GM13977 (cell line): ENCODE results near the gene STKLD1.

ENCODE experiments used
- DNase-seq: peaks from one replicate; pipeline ENCODE4 v3.0.0; 2012; ENCODE audit warnings: low spot score
- in situ Hi-C: fragments of 300-500 bp; cut with MboI; formaldehyde crosslinking; loops from one replicate; pipeline ENCODE4 v1.12.0; 2022; ENCODE audit warnings: low sequenced_read_pairs, low pct_unique_long_range_greater_than_20kb, mixed read lengths, inconsistent platforms; ENCODE audit not compliant: unreplicated experiment
- TF ChIP-seq, protein P1 (sequence below): IDR thresholded peaks from 2 replicates; pipeline ENCODE4 v1.5.1; 2012; ENCODE audit warnings: mild to moderate bottlenecking, control low read depth; ENCODE audit not compliant: insufficient read depth; ENCODE audit errors: extremely low read depth, missing control alignments

Gene STKLD1

DNA sequence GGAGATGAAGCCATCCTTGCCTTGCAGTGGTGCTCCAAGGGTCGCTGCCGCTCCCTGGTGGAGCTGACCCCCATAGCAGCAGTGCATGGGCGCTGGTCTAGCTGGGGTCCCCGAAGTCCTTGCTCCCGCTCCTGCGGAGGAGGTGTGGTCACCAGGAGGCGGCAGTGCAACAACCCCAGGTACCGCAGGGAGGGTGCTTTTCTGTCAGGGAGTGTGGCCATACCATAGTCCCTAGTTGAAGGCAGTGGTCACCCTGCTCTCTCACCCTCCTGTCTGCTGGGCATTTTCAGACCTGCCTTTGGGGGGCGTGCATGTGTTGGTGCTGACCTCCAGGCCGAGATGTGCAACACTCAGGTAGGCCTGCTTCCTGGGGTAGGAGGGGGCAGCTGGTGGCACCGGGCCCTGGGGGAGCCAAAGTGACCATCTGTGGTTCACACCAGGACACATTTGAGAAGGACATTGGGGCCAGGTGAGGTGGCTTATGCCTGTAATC lies 57.2 kb downstream of the STKLD1 start:
- TF ChIP-seq, protein P1, sequence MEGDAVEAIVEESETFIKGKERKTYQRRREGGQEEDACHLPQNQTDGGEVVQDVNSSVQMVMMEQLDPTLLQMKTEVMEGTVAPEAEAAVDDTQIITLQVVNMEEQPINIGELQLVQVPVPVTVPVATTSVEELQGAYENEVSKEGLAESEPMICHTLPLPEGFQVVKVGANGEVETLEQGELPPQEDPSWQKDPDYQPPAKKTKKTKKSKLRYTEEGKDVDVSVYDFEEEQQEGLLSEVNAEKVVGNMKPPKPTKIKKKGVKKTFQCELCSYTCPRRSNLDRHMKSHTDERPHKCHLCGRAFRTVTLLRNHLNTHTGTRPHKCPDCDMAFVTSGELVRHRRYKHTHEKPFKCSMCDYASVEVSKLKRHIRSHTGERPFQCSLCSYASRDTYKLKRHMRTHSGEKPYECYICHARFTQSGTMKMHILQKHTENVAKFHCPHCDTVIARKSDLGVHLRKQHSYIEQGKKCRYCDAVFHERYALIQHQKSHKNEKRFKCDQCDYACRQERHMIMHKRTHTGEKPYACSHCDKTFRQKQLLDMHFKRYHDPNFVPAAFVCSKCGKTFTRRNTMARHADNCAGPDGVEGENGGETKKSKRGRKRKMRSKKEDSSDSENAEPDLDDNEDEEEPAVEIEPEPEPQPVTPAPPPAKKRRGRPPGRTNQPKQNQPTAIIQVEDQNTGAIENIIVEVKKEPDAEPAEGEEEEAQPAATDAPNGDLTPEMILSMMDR, result peak; percentile 21
- in situ Hi-C loops, result no loop called here
- no peak for DNase-seq

DNA sequence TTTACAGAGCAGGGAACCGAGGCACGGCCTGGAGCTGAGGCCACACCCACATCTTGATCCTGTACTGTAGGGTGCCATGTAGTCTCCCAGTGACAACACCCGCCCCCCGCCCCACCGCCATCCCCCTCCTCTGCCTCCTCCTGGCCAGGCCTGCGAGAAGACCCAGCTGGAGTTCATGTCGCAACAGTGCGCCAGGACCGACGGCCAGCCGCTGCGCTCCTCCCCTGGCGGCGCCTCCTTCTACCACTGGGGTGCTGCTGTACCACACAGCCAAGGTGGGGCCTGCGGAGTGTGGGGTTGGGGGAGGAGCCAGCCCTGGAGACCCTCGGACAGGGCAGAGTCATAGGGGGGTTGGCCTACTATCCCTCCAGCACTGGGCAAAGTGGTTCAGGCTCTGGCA lies 60.5 kb downstream of the STKLD1 start:
- DNase-seq, result no peak
- TF ChIP-seq, protein P1, result no peak
- in situ Hi-C loops, result no loop called here

DNA sequence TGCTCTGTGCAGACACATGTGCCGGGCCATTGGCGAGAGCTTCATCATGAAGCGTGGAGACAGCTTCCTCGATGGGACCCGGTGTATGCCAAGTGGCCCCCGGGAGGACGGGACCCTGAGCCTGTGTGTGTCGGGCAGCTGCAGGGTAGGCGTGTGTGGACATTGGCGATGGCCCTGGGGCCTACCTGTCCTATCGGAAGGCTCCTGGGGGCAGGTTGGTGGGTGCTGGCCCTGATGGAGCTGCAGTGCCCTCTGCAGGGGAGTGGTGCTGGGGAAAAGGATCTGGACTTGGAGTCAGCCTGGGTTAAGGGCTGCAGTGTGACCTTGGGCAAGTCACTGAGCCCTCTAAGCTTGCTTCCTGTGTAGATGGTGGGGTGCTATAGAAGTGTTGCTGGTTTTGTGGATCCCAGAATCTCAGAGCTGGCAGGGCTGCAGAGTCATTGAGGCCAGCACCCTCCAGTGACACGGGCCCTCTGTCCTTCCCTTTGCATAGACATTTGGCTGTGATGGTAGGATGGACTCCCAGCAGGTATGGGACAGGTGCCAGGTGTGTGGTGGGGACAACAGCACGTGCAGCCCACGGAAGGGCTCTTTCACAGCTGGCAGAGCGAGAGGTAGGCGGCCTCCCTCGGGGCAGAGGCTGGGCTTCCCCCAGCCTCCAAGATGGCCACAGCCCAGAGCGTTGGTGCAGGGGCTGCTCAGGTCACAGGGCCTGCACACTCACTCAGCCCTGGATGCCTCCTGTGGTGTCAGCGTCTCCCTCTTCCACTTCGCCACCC lies 61.8 kb downstream of the STKLD1 start:
- in situ Hi-C loops, result no loop called here
- peak; percentile 78 for DNase-seq
- TF ChIP-seq, protein P1, result peak; percentile 66

DNA sequence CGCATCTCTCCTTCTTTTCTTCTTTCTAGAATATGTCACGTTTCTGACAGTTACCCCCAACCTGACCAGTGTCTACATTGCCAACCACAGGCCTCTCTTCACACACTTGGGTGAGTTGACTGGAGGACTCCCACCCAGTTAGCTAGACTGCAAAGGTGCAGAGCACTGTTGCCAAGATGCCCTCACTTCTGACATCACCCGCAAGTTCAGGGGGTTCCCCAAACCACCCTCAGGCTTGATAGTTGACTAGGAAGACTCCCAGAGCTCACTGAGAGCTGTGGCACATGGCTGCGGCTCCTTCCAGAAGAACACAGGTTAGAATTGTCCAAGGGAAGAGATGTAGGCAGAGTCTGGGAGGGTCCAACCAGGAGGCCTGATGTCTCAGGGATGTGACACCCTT lies 63.2 kb downstream of the STKLD1 start:
- in situ Hi-C loops, result no loop called here
- TF ChIP-seq, protein P1, result no peak
- DNase-seq, result no peak

DNA sequence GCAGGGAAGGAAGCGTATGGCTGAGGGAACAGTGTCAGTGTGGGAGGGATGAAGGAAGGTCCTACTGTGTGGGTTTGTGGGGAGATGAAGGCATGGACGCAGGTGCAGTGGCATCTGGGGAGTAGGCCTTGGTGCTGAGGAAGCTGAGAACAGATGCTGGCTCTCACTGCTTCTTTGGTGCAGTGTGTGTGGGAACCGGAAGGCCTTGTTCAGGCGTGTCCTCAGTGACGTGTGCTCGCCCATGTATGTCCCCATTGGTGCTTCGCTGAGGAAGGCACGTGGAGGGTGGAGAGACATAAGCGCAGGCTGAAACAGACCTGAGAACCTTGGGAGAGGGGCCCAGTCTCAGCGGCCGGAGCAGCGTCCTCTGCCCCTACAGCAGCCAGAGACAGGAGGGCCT lies 64.7 kb downstream of the STKLD1 start:
- TF ChIP-seq, protein P1, result no peak
- peak; percentile 93 for DNase-seq
- in situ Hi-C loops, result no loop called here

DNA sequence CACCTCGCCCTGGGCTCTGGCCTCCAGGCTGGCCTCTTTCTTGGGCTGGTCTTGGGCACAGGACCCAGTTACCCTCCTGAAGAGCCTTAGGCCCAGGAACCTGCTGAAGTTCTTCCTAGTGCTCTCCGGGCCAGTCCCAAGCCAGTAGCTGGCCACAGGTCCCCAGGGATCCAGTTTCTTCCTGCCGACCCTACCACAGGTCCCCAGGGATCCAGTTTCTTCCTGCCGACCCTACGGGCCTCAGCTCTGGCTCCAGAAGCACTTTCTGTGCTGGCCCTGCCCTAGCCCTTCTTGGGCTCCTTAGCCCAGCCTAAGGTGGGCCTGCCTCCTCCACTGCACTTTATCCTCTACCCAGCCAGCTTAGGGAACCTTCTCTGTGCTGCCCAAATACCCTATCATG lies 65.4 kb downstream of the STKLD1 start:
- in situ Hi-C loops, result no loop called here
- TF ChIP-seq, protein P1, result no peak

More for the DNA sequence above, 65.4 kb downstream of the STKLD1 start:
- no peak for DNase-seq
